GM12878 (cell line): ENCODE data around the gene ODC1. TPM values are rescaled to one million over a fixed set of nuclear protein-coding genes. Genes with fewer than 3 reads are reported as not detected.
A peak's percentile ranks its signal among the peaks of the same experiment; 100 is the strongest.

ENCODE experiments used
- CHD2 ChIP-seq: IDR thresholded peaks from 2 replicates; pipeline ENCODE4 v1.6.1; 2011; ENCODE audit warnings: low read depth, low read length, improper control_type of control experiment, borderline replicate concordance
- CHD4 ChIP-seq: fragments of 200-600 bp; sonication (generic); IDR thresholded peaks from 2 replicates; pipeline ENCODE4 v1.6.1; 2016; ENCODE audit warnings: mild to moderate bottlenecking
- DPF2 ChIP-seq: fragments of 450-650 bp; IDR thresholded peaks from 2 replicates; pipeline ENCODE4 v1.6.1; 2017; ENCODE audit warnings: mild to moderate bottlenecking
- E2F4 ChIP-seq: IDR thresholded peaks from 2 replicates; pipeline ENCODE4 v1.6.1; 2012; ENCODE audit warnings: low read depth, low read length, improper control_type of control experiment
- E2F8 ChIP-seq: fragments of 450-650 bp; IDR thresholded peaks from 2 replicates; pipeline ENCODE4 v1.6.1; 2018; ENCODE audit warnings: mild to moderate bottlenecking, low read depth, moderate library complexity; ENCODE audit not compliant: partially characterized antibody
- EED ChIP-seq: sonication (generic); IDR thresholded peaks from 2 replicates; pipeline ENCODE4 v1.6.1; 2016; ENCODE audit warnings: antibody characterized with exemption, low read depth
- IKZF2 ChIP-seq, 2 experiments: fragments of 450-650 bp; IDR thresholded peaks; 2 replicates each; pipeline ENCODE4 v1.6.1; 2017; ENCODE audit warnings: mild to moderate bottlenecking in 2 of 2, moderate library complexity in 2 of 2
- IRF3 ChIP-seq: fragments of 450-650 bp; IDR thresholded peaks from 2 replicates; pipeline ENCODE4 v1.6.1; 2014; ENCODE audit warnings: mild to moderate bottlenecking
- IRF5 ChIP-seq: fragments of 450-650 bp; IDR thresholded peaks from 2 replicates; pipeline ENCODE4 v1.6.1; 2017; ENCODE audit warnings: borderline replicate concordance
- JUNB ChIP-seq: IDR thresholded peaks from 2 replicates; pipeline ENCODE4 v1.6.1; 2016; ENCODE audit warnings: antibody characterized with exemption, mild to moderate bottlenecking
- LARP7 ChIP-seq: fragments of 450-650 bp; IDR thresholded peaks from 2 replicates; pipeline ENCODE4 v1.6.1; 2017; ENCODE audit warnings: mild to moderate bottlenecking
- MEF2B ChIP-seq: fragments of 450-650 bp; IDR thresholded peaks from 2 replicates; pipeline ENCODE4 v1.6.1; 2018; ENCODE audit warnings: mild to moderate bottlenecking, moderate library complexity; ENCODE audit not compliant: partially characterized antibody, poor library complexity, severe bottlenecking
- NFYA ChIP-seq: IDR thresholded peaks from 2 replicates; pipeline ENCODE4 v1.6.1; 2011; ENCODE audit warnings: low read depth, mild to moderate bottlenecking, low read length, improper control_type of control experiment, borderline replicate concordance
- RFX5 ChIP-seq: IDR thresholded peaks from 2 replicates; pipeline ENCODE4 v1.6.1; 2011; ENCODE audit warnings: low read depth, low read length, improper control_type of control experiment
- SIX5 ChIP-seq: IDR thresholded peaks from 2 replicates; pipeline ENCODE4 v1.6.1; 2011; ENCODE audit warnings: mild to moderate bottlenecking, low read depth, low read length, moderate library complexity; ENCODE audit not compliant: severe bottlenecking
- SMC3 ChIP-seq: IDR thresholded peaks from 2 replicates; pipeline ENCODE4 v1.6.1; 2011; ENCODE audit warnings: low read length, improper control_type of control experiment, borderline replicate concordance
- SREBF1 ChIP-seq: IDR thresholded peaks from 2 replicates; pipeline ENCODE4 v1.6.1; 2012; ENCODE audit warnings: mild to moderate bottlenecking, low read length
- STAT3 ChIP-seq: IDR thresholded peaks from 2 replicates; pipeline ENCODE4 v1.6.1; 2011; ENCODE audit warnings: low read depth, low read length, improper control_type of control experiment
- TCF7 ChIP-seq: IDR thresholded peaks from 2 replicates; pipeline ENCODE4 v1.6.1; 2014; ENCODE audit warnings: antibody characterized with exemption, borderline replicate concordance
- YBX1 ChIP-seq: fragments of 450-650 bp; IDR thresholded peaks from 2 replicates; pipeline ENCODE4 v1.6.1; 2016; ENCODE audit warnings: antibody characterized with exemption
- ZNF24 ChIP-seq: fragments of 450-650 bp; IDR thresholded peaks from 2 replicates; pipeline ENCODE4 v1.6.1; 2017; ENCODE audit warnings: antibody characterized with exemption, mild to moderate bottlenecking
- polyA plus RNA-seq, 11 experiments: library from polyadenylated mRNA; depleted of rRNA in 4 of 11; unstranded in 6 of 11; stranded (reverse) in 5 of 11; fragments of >200 nt; fragmentation: Nextera tagmentation in 4 of 11; fragmentation: Illumina TruSeq in 1 of 11; extraction: Ambion mirVana in 4 of 11; extraction: Trizol in 1 of 11; gene quantifications; 1 replicate in 1 of 11; 2 replicates in 10 of 11; pipeline versions ENCODE4 v1.2.1 to v1.2.3, GENCODE V29; 2011 to 2016; ENCODE audit warnings: inconsistent platforms in 2 of 11, missing spikeins in 2 of 11, low read depth in 1 of 11
- total RNA-seq, 4 experiments: library from RNA; depleted of rRNA in 3 of 4; stranded (reverse); fragments of >200 nt in 3 of 4; fragmentation: Illumina TruSeq in 1 of 4; extraction: Trizol in 1 of 4; gene quantifications; 2 replicates each; pipeline versions ENCODE4 v1.2.1 to v1.2.3, GENCODE V29; 2013 to 2021
- TF ChIP-seq, protein P1 (sequence below): IDR thresholded peaks from 2 replicates; pipeline ENCODE4 v1.6.1; 2012; ENCODE audit warnings: low read length, inconsistent platforms
- TF ChIP-seq, protein P2 (sequence below): IDR thresholded peaks from 2 replicates; pipeline ENCODE4 v1.6.1; 2011; ENCODE audit warnings: borderline replicate concordance, low read depth, mild to moderate bottlenecking, moderate library complexity, low read length; ENCODE audit not compliant: insufficient read depth, poor library complexity, severe bottlenecking

Gene ODC1
- total and polyA plus RNA-seq, 10 of the 15 experiments (the other 5 are each of a cell fraction or from before 2014, with no cell fraction given) = 68.5 to 441 (median 340) TPM

- no peak for TF ChIP-seq CHD2
- TF ChIP-seq LARP7 = no peak
- no peak for TF ChIP-seq MEF2B
- 0 out of 2 replicates have a peak, but pooled peaks have one; percentile 46 for TF ChIP-seq DPF2
- TF ChIP-seq EED = 0 out of 2 replicates have a peak, but pooled peaks have one; percentile 29
- TF ChIP-seq, protein P1, sequence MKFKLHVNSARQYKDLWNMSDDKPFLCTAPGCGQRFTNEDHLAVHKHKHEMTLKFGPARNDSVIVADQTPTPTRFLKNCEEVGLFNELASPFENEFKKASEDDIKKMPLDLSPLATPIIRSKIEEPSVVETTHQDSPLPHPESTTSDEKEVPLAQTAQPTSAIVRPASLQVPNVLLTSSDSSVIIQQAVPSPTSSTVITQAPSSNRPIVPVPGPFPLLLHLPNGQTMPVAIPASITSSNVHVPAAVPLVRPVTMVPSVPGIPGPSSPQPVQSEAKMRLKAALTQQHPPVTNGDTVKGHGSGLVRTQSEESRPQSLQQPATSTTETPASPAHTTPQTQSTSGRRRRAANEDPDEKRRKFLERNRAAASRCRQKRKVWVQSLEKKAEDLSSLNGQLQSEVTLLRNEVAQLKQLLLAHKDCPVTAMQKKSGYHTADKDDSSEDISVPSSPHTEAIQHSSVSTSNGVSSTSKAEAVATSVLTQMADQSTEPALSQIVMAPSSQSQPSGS = no peak
- no peak for TF ChIP-seq YBX1
- TF ChIP-seq, protein P2, sequence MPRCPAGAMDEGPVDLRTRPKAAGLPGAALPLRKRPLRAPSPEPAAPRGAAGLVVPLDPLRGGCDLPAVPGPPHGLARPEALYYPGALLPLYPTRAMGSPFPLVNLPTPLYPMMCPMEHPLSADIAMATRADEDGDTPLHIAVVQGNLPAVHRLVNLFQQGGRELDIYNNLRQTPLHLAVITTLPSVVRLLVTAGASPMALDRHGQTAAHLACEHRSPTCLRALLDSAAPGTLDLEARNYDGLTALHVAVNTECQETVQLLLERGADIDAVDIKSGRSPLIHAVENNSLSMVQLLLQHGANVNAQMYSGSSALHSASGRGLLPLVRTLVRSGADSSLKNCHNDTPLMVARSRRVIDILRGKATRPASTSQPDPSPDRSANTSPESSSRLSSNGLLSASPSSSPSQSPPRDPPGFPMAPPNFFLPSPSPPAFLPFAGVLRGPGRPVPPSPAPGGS = no peak
- no peak for TF ChIP-seq TCF7
- TF ChIP-seq IRF3 = no peak
- TF ChIP-seq IRF5 = no peak
- TF ChIP-seq JUNB = no peak
- no peak for TF ChIP-seq ZNF24
- TF ChIP-seq SREBF1 = no peak
- TF ChIP-seq SIX5 = no peak
- no peak for TF ChIP-seq NFYA
- no peak for TF ChIP-seq E2F4
- TF ChIP-seq STAT3 = no peak
- TF ChIP-seq RFX5 = no peak
- TF ChIP-seq IKZF2 (IDR thresholded peaks at IDR 0.05) = peak; percentile 27 to 65; a peak in 3 of 4 replicates
- TF ChIP-seq E2F8 = no peak
- TF ChIP-seq CHD4 = no peak
- no peak for TF ChIP-seq SMC3
Observed at GRCh38 chr2:10493634-10494281, 45.6 kb upstream of the ODC1 start (continued).
